Amniotic epithelial cell (primary cell): Measurements from ENCODE around the gene ELAPOR1.
"Not testable (repeated sequence)": the region's sequence is repeated elsewhere in the genome, so short reads cannot be mapped to it uniquely, and the experiment has no call there.

Source experiments
- DNase-seq: peaks from one replicate; pipeline ENCODE4 v3.0.0-alpha.2; 2010; ENCODE audit warnings: low read depth

The ELAPOR1 gene

GRCh38 chr1:109137958-109138357, 24.0 kb downstream of the ELAPOR1 start:
- DNase-seq = no peak

GRCh38 chr1:109138358-109138757, 24.4 kb downstream of the ELAPOR1 start:
- no peak for DNase-seq

- DNase-seq = no peak
Observed at GRCh38 chr1:109140392-109140791, 26.5 kb downstream of the ELAPOR1 start.

GRCh38 chr1:109142260-109142659, 28.3 kb downstream of the ELAPOR1 start:
- DNase-seq = no peak

GRCh38 chr1:109142725-109143124, 28.8 kb downstream of the ELAPOR1 start:
- DNase-seq = not testable (repeated sequence)

GRCh38 chr1:109148987-109149561, 35.2 kb downstream of the ELAPOR1 start:
- peak; percentile 12 for DNase-seq

- no peak for DNase-seq
Observed at GRCh38 chr1:109149874-109150601, 36.1 kb downstream of the ELAPOR1 start.

- DNase-seq = peak; percentile 56
Observed at GRCh38 chr1:109151146-109151990, 37.5 kb downstream of the ELAPOR1 start.

GRCh38 chr1:109152196-109152595, 38.3 kb downstream of the ELAPOR1 start:
- DNase-seq = no peak

- DNase-seq = no peak
Observed at GRCh38 chr1:109156916-109157385, 43.0 kb downstream of the ELAPOR1 start.

- DNase-seq = no peak
Observed at GRCh38 chr1:109158433-109158832, 44.5 kb downstream of the ELAPOR1 start.

- DNase-seq = no peak
Observed at GRCh38 chr1:109159326-109159725, 45.4 kb downstream of the ELAPOR1 start.

GRCh38 chr1:109160071-109160840, 46.3 kb downstream of the ELAPOR1 start:
- no peak for DNase-seq

GRCh38 chr1:109161858-109162606, 48.1 kb downstream of the ELAPOR1 start:
- peak; percentile 78 for DNase-seq

GRCh38 chr1:109162626-109163025, 48.7 kb downstream of the ELAPOR1 start:
- no peak for DNase-seq

- no peak for DNase-seq
Observed at GRCh38 chr1:109163551-109163950, 49.6 kb downstream of the ELAPOR1 start.
